K562 (cell line): ENCODE results near the gene SLC9A7.

ENCODE experiments used
- CTCF ChIP-seq, 3 experiments: IDR thresholded peaks in 2 of 3; conservative IDR thresholded peaks in 1 of 3; 2 replicates each; pipeline ENCODE4 v1.5.1; 2011 to 2012; ENCODE audit warnings: low read length in 3 of 3, mild to moderate bottlenecking in 3 of 3, control low read depth in 2 of 3, improper control_type of control experiment in 1 of 3, inconsistent platforms in 1 of 3, low read depth in 1 of 3, mixed read lengths in 1 of 3, moderate library complexity in 1 of 3; ENCODE audit not compliant: insufficient read depth in 2 of 3
- MAX ChIP-seq: sonication (generic); formaldehyde crosslinking; IDR thresholded peaks from 2 replicates; pipeline ENCODE4 v1.9.0; 2022; ENCODE audit warnings: mild to moderate bottlenecking, missing genetic modification reagents
- POLR2A ChIP-seq: fragments of 450-650 bp; conservative IDR thresholded peaks from 2 replicates; pipeline ENCODE4 v1.6.1; 2016
- ZBTB43 ChIP-seq: sonication (generic); formaldehyde crosslinking; IDR thresholded peaks from 2 replicates; pipeline ENCODE4 v1.8.0; 2023; ENCODE audit warnings: mild to moderate bottlenecking, missing genetic modification reagents
- ZNF354B ChIP-seq: fragments of 250-450 bp; sonication (Bioruptor Pico); IDR thresholded peaks from 2 replicates; pipeline ENCODE4 v1.4.0; 2020
- ZNF639 ChIP-seq, 2 experiments: fragments of 200-800 bp in 1 of 2; sonication (Bioruptor generic) in 1 of 2; sonication (generic) in 1 of 2; formaldehyde crosslinking in 1 of 2; IDR thresholded peaks in 1 of 2; conservative IDR thresholded peaks in 1 of 2; 2 replicates each; pipeline versions ENCODE4 v1.5.0 to v1.6.1; 2016 to 2020; ENCODE audit warnings: missing compliant biosample characterization in 1 of 2, missing genetic modification characterization in 1 of 2, missing genetic modification reagents in 1 of 2
- ZSCAN29 ChIP-seq: fragments of 450-650 bp; IDR thresholded peaks from 2 replicates; pipeline ENCODE4 v1.6.1; 2017

- TF ChIP-seq CTCF (IDR thresholded peaks at IDR 0.05 in 2 of 3, conservative IDR thresholded peaks at IDR 0.05 in 1 of 3; ENCODE audit: insufficient read depth in 2 of 3, low read depth in 1 of 3, low read length in 3 of 3) (no peak), ZSCAN29 (no peak), POLR2A (no peak), ZNF639 (CRISPR knock-in tag; conservative IDR thresholded peaks at IDR 0.05 in 1 of 2, IDR thresholded peaks at IDR 0.05 in 1 of 2) (no peak), MAX (CRISPR knock-in tag) (no peak), ZBTB43 (CRISPR knock-in tag) (no peak), ZNF354B (CRISPR knock-in tag) (no peak)
These were observed 161.7 kb downstream of the SLC9A7 start for GRCh38 chrX:46597208-46597607.
